Measurements from ENCODE around the gene ZCCHC24. TPM values are rescaled to one million over a fixed set of nuclear protein-coding genes. Genes with fewer than 3 reads are reported as not detected.

Gene ZCCHC24
- total and polyA plus RNA-seq, 2 donors from 2014 or later: 8.4 to 21.3 TPM

DNA sequence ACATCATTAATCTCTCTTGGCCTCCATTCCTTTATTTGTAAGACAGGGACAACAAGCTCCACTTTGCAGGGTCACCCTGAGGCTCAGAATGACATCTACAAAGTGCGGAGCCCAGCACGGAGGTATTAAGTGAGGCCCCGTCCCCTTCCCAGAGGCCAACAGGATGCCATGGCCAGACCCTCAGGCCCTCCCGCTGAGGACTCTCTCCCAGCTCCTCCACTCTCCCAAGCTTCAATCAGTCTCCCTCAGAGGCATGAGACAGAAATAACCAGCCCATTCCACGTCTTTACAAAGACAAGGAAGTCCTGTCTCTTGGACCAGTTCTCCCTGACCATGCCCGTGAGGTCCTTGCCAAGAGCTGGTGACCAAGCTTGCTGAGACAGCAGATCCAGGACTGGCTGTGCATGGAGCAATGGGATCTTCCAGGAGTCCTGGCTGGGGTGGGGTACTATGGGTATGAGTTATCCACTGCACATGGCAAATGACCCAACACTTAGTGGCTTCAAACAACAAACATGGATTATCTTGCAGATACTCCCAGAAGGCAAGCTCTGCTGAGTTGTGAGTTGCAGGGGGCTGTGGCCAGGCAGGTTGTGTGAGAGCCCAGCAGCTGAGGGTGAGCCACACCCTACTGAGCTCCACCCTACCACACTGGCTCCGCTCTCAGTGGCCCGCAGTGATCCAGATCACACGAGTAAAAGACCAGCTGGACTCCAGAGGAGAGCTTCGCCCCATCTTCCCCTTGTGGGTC is 102.4 kb downstream of the ZCCHC24 start:
- H3K36me3 ChIP-seq (ENCODE audit: control insufficient read depth in 2 of 3, insufficient read depth in 3 of 3, low read length in 3 of 3): no peaks in the 10 kb centered on the region
- no peak overlapping the region for H3K9ac ChIP-seq (ENCODE audit: low read length in 3 of 3)
- H3K27ac ChIP-seq (ENCODE audit: low read depth in 2 of 2, low read length in 2 of 2): no peak overlapping the region
- H3K9me3 ChIP-seq (ENCODE audit: control insufficient read depth in 2 of 3, insufficient read depth in 1 of 3, low read length in 3 of 3): no peaks in the 10 kb centered on the region
- TF ChIP-seq CTCF (IDR thresholded peaks at IDR 0.05; ENCODE audit: borderline replicate concordance, extremely low read depth, insufficient read depth): no peak
- H3K4me1 ChIP-seq (ENCODE audit: control insufficient read depth in 2 of 3, insufficient read depth in 2 of 3, low read depth in 1 of 3, low read length in 3 of 3): peaks cover 0 to 5% (median 3%) of the 10 kb centered on the region in 3 donors
- DNase-seq: peak in 1 of 5 donors; percentile 36
- FAIRE-seq: no peak
- intact Hi-C loops (cut with DNase I): no loop called here
- no peak overlapping the region for H3K4me3 ChIP-seq (ENCODE audit: low read length in 3 of 3)
- no peaks in the 10 kb centered on the region for H3K27me3 ChIP-seq (ENCODE audit: control insufficient read depth, insufficient read depth, low read length)

GRCh38 chr10:79342295-79342761 is 103.1 kb downstream of the ZCCHC24 start:
- Histone ChIP-seq H3K9me3 (ENCODE audit: control insufficient read depth in 2 of 3, insufficient read depth in 1 of 3, low read length in 3 of 3) (no peaks in the 10 kb centered on the region), H3K27me3 (ENCODE audit: control insufficient read depth, insufficient read depth, low read length) (no peaks in the 10 kb centered on the region), H3K4me1 (ENCODE audit: control insufficient read depth in 2 of 3, insufficient read depth in 2 of 3, low read depth in 1 of 3, low read length in 3 of 3) (peaks cover 0 to 5% (median 3%) of the 10 kb centered on the region in 3 donors), H3K27ac (ENCODE audit: low read depth in 2 of 2, low read length in 2 of 2) (no peak overlapping the region), H3K4me3 (ENCODE audit: low read length in 3 of 3) (no peak overlapping the region), H3K9ac (ENCODE audit: low read length in 3 of 3) (no peak overlapping the region), H3K36me3 (ENCODE audit: control insufficient read depth in 2 of 3, insufficient read depth in 3 of 3, low read length in 3 of 3) (no peaks in the 10 kb centered on the region)
- DNase-seq (peak in 1 of 5 donors; percentile 29), FAIRE-seq (no peak)
- TF ChIP-seq CTCF (IDR thresholded peaks at IDR 0.05; ENCODE audit: borderline replicate concordance, extremely low read depth, insufficient read depth): no peak
- intact Hi-C loops (cut with DNase I): no loop called here

DNA sequence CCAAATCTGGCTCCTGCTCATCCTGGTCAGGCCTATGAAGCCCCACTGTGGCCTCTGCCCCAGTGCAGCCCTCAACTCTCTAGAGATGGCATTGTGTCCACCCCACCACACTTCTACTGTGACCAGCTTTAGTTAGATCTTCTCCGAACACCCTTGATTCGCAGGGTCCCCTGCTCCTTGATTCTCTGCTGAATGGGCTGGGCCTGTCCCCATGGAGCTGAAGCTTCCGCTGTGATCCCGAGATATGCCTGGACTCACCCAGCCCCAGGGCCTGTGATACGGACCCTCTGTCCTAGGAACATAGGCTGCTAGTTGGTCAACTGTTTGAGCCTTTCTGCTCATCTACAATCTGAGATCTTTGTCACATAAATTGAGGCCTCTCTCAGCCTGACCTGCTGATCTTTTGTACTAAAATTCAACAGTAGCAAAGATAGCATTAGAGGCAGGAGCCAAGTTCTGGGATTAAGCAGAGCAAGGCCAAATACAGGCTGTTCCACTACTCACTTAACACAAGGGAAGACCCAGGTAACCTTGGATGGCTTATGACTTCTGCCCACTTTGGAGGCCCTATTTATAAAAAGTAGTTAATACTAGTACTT is 104.7 kb downstream of the ZCCHC24 start:
- FAIRE-seq: no peak
- TF ChIP-seq CTCF (IDR thresholded peaks at IDR 0.05; ENCODE audit: borderline replicate concordance, extremely low read depth, insufficient read depth): no peak
- no peak overlapping the region for H3K4me3 ChIP-seq (ENCODE audit: low read length in 3 of 3)
- no peak for DNase-seq
- H3K4me1 ChIP-seq (ENCODE audit: control insufficient read depth in 2 of 3, insufficient read depth in 2 of 3, low read depth in 1 of 3, low read length in 3 of 3): peaks cover 0 to 3% (median 0%) of the 10 kb centered on the region in 3 donors
- no peaks in the 10 kb centered on the region for H3K27me3 ChIP-seq (ENCODE audit: control insufficient read depth, insufficient read depth, low read length)
- no peak overlapping the region for H3K27ac ChIP-seq (ENCODE audit: low read depth in 2 of 2, low read length in 2 of 2)
- H3K9me3 ChIP-seq (ENCODE audit: control insufficient read depth in 2 of 3, insufficient read depth in 1 of 3, low read length in 3 of 3): no peaks in the 10 kb centered on the region
- intact Hi-C loops (cut with DNase I): no loop called here
- no peaks in the 10 kb centered on the region for H3K36me3 ChIP-seq (ENCODE audit: control insufficient read depth in 2 of 3, insufficient read depth in 3 of 3, low read length in 3 of 3)
- no peak overlapping the region for H3K9ac ChIP-seq (ENCODE audit: low read length in 3 of 3)

Measured in kidney (tissue), 14 donors.